GM12865 (cell line): ENCODE data around the gene TAS2R41.

Source experiments
- DNase-seq: peaks from one replicate; pipeline ENCODE4 v3.0.0; 2010; ENCODE audit warnings: low read depth
- H3K4me3 ChIP-seq: 2 replicates; pipeline ENCODE4 v1.5.1; 2011; ENCODE audit warnings: mild to moderate bottlenecking, low read depth, low read length, control low read depth
- CTCF ChIP-seq: IDR thresholded peaks from 2 replicates; pipeline ENCODE4 v1.5.1; 2011; ENCODE audit warnings: low read length, control low read depth, low read depth, inconsistent platforms; ENCODE audit not compliant: insufficient read depth; ENCODE audit errors: missing control alignments

TAS2R41 gene

GRCh38 chr7:143455942-143456341, 21.7 kb upstream of the TAS2R41 start:
- DNase-seq = no peak
- H3K4me3 ChIP-seq = no peak overlapping the region
- no peak for TF ChIP-seq CTCF

GRCh38 chr7:143456992-143457793, 20.5 kb upstream of the TAS2R41 start:
- no peak for TF ChIP-seq CTCF
- DNase-seq = no peak
- H3K4me3 ChIP-seq = no peak overlapping the region

- H3K4me3 ChIP-seq = no peak overlapping the region
- TF ChIP-seq CTCF = no peak
- DNase-seq = peak; percentile 9
Measured at GRCh38 chr7:143458263-143458662, 19.4 kb upstream of the TAS2R41 start.

- DNase-seq = no peak
- H3K4me3 ChIP-seq = no peak overlapping the region
- TF ChIP-seq CTCF = no peak
Measured at GRCh38 chr7:143458681-143459080, 19.0 kb upstream of the TAS2R41 start.

- no peak overlapping the region for H3K4me3 ChIP-seq
- no peak for TF ChIP-seq CTCF
Measured at GRCh38 chr7:143459359-143459758, 18.3 kb upstream of the TAS2R41 start.

GRCh38 chr7:143460271-143460979, 17.2 kb upstream of the TAS2R41 start:
- no peak for TF ChIP-seq CTCF
- no peak for DNase-seq
- no peak overlapping the region for H3K4me3 ChIP-seq

More at GRCh38 chr7:143459359-143459758, 18.3 kb upstream of the TAS2R41 start:
- no peak for DNase-seq
